Stimulated activated CD8-positive, alpha-beta memory T cell treated with anti-CD3 and anti-CD28 coated beads, Interleukin-7, amount 100 ng/mL, for 24 hours (primary cell): ENCODE data around the gene LCORL.
"Not testable (repeated sequence)": the region's sequence is repeated elsewhere in the genome, so short reads cannot be mapped to it uniquely, and the experiment has no call there.

Experiments used
- DNase-seq: peaks from one replicate; pipeline ENCODE4 v3.0.0-alpha.2; 2020; ENCODE audit warnings: low read depth

Gene LCORL

GRCh38 chr4:17932041-17932440 is 89.5 kb downstream of the LCORL start:
- no peak for DNase-seq

DNA sequence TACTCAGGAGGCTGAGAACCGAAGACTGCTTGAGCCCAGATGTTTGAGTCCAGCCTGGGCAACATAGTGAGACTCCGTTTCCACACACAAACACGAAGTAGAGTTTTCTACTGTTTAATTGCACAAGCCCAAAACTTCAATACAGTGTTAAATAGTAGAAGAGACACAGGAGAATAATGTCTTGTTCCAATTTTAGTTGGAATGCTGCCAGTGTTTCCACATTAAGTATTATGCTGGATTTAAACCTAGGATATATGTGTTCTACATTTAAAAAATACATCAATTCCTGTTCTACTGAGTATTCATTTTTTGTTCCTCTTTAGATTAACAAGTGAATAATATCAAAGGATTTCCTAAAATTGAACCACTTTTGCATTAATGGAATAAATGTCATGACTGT is 91.3 kb downstream of the LCORL start:
- DNase-seq, result no peak

GRCh38 chr4:17924189-17924588 is 97.4 kb downstream of the LCORL start:
- DNase-seq, result no peak

GRCh38 chr4:17921451-17921850 is 100.1 kb downstream of the LCORL start:
- DNase-seq, result no peak

- DNase-seq, result no peak
Observed at GRCh38 chr4:17920681-17921080, 100.9 kb downstream of the LCORL start.

- DNase-seq, result no peak
Observed at GRCh38 chr4:17915439-17915838, 106.1 kb downstream of the LCORL start.

GRCh38 chr4:17912011-17912410 is 109.5 kb downstream of the LCORL start:
- DNase-seq, result no peak

DNA sequence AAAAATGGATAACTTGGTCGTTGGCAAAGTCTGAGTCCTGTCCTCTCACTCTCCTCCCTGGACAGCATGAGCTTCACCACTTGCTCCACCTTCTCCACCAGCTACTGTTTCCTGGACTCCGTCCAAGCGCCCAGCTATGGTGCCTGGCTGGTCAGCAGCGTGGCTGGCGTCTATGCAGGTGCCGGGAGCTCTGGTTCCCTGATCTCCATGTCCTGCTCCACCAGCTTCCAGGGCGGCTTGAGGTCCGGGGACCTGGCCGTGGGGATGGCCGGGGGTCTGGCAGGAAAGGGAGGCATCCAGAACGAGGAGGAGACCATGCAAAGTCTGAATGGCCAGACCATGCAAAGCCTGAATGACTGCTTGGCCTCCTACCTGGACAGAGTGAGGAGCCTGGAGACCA is 109.9 kb downstream of the LCORL start:
- DNase-seq, result no peak

DNA sequence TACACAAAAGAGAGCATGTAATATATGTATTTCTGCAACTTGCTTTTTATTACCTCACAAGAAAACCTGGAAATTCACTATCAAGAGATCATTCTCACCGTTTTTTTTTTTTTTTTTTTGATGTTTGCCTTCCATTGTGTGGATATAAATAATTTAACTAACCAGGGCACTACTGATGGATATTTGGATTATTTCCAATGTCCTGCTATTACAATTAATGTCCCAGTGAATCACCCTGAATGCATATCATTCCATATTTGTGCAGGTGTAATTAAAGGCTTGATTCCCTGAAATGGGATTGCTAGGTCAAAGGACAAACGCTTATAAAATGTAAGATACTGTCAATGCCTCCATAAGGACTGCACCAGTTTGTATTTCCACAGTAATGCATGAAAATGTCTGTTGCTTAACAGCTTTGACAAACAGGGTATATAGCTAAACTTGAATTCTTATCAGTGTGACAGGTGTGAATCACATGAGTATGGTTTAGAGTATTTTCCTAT is 123.0 kb downstream of the LCORL start:
- DNase-seq, result no peak

- DNase-seq, result no peak
Observed at GRCh38 chr4:17895481-17895880, 126.1 kb downstream of the LCORL start.

- DNase-seq, result no peak
Observed at GRCh38 chr4:17894421-17894820, 127.1 kb downstream of the LCORL start.

GRCh38 chr4:17889692-17890091 is 131.9 kb downstream of the LCORL start:
- no peak for DNase-seq

- no peak for DNase-seq
Observed at GRCh38 chr4:17884511-17884910, 137.0 kb downstream of the LCORL start.

GRCh38 chr4:17884063-17884462 is 137.5 kb downstream of the LCORL start:
- DNase-seq, result no peak

- no peak for DNase-seq
Observed at GRCh38 chr4:17877661-17878060, 143.9 kb downstream of the LCORL start.

GRCh38 chr4:17876943-17877342 is 144.6 kb downstream of the LCORL start:
- DNase-seq, result no peak

GRCh38 chr4:17875402-17876070 is 146.0 kb downstream of the LCORL start:
- DNase-seq, result no peak

- DNase-seq, result no peak
Observed at GRCh38 chr4:17869327-17869726, 152.2 kb downstream of the LCORL start.

DNA sequence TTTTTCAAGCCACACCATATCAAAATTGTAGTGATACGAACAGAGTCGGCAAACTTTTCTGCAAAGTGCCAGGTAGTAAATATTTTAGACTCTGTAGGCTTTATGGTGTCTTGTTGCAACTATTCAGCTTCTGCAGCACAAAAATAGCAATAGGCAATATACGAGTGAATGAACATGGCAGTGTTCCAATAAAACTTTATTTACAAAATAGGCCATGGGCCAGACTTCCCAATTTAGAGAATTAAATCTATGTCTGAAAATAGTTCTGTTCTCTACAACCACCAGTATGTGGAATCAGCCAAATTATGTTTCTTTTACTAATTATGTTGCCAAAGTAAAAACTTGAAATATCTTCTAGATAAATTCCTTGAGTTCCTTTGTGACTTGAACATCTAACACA is 154.3 kb downstream of the LCORL start:
- DNase-seq, result no peak

DNA sequence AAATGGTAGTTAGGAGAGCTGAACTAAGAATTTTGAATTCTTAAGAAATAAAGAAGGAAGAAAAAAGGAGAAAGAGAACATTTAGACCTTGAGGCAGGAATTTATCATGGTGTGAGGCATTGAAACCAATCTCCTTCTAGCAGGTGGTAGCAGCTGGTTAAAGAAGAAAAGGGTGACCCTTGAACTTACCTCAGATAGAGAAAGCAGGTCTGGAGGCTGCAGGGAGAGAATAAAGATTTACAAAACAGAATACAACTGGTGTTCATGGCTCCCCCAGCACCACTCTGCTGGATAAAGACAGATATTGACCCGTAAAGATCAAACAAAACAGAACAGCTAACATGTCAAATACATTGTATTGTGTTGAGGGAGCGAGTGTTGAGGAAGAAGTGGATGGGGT is 154.7 kb downstream of the LCORL start:
- DNase-seq, result no peak

GRCh38 chr4:17865866-17866363 is 155.6 kb downstream of the LCORL start:
- DNase-seq, result no peak

DNA sequence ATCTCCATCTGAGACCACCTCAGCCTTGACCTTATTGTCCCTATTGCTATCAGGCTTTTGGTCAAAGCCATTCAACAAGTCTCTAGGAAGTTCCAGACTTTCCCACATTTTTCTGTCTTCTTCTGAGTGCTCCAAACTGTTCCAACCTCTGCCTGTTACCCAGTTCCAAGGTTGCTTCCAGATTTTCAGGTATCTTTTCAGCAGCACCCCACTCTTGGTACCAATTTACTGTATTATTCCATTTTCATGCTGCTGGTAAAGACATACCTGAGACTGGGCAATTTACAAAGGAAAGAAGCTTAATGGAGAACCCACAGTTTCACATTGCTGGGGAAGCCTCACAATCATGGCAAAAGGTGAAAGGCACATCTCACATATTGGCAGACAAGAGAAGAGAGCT is 159.6 kb downstream of the LCORL start:
- not testable (repeated sequence) for DNase-seq

DNA sequence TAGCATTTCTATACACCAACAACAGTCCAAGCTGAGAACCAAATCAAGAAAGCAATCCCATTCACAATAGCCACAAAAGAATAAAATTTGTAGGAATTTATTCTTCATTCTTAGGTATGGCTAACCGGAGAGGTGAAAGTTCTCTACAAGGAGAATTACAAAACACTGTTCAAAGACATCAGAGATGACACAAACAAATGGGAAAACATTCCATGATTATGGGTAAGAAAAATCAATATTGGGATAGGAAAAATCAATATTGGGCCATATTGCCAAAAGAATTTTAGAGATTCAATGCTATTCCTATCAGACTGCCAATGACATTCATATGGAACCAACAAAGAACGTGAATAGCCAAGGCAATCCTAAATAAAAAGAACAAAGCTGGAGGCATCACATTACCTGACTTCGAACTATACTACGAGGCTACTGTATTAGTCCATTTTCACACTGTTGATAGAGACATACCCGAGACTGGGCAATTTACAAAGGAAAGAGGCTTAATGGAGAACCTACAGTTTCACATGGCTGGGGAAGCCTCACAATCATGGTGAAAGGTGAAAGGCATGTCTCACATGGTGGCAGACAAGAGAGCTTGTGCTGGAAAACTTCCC is 161.7 kb downstream of the LCORL start:
- DNase-seq, result no peak

- DNase-seq, result no peak
Observed at GRCh38 chr4:17854036-17854435, 167.5 kb downstream of the LCORL start.
